GM19099 (cell line): Measurements from ENCODE around the gene PEX7.

Experiments used
- POLR2A ChIP-seq: IDR thresholded peaks from 3 replicates; pipeline ENCODE4 v1.6.1; 2011; ENCODE audit warnings: low read depth; ENCODE audit not compliant: insufficient read length; ENCODE audit errors: extremely low read depth

PEX7 gene

GRCh38 chr6:136920671-136921380, 98.4 kb downstream of the PEX7 start:
- no peak for TF ChIP-seq POLR2A

DNA sequence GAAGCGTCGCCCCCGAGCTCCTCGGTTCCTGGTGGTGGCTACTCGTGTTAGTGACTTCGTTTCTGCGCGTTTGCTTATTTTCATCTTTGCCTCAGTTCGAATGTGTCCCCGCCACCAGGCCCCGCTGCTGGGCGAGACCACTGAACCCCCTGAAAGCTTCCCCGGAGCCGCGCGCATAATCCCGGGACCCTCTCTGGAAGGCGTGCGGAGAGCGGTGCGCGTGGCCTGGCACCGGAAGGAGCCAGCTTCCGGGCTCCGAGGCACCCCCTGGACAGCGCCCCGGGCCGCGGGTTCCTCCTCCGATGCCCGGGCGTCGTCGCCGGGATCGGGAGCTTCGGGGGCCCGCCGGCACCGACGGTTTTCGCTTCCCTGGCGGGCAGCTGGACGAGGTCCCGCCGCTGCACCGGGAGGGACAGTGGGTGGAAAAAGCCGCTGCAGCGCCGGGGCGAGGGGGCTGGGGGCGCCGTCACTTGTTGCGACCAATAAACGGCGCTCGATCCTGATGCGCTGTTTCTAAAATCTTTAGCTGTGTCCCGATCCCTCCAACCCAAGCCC, 99.1 kb downstream of the PEX7 start:
- no peak for TF ChIP-seq POLR2A

GRCh38 chr6:136921936-136922684, 99.7 kb downstream of the PEX7 start, which contains the start of gene SLC35D3:
Gene SLC35D3, plus strand, starts transcription at chr6:136922301. Its CDS starts 128 bp downstream, at chr6:136922429.
- TF ChIP-seq POLR2A: no peak

DNA sequence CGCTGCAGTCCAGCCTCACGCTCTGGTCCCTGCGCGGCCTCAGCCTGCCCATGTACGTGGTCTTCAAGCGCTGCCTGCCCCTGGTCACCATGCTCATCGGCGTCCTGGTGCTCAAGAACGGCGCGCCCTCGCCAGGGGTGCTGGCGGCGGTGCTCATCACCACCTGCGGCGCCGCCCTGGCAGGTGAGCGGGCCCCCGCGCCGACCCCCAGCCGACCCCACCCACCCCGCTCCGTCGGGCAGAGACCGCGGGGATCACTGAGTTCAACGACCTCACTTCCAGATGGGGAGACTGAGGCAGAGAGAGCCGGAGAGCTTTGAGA, 100.3 kb downstream of the PEX7 start:
- no peak for TF ChIP-seq POLR2A

GRCh38 chr6:136923116-136923953, 100.9 kb downstream of the PEX7 start:
- no peak for TF ChIP-seq POLR2A

GRCh38 chr6:136923954-136924673, 101.7 kb downstream of the PEX7 start:
- no peak for TF ChIP-seq POLR2A

- no peak for TF ChIP-seq POLR2A
These were observed 104.0 kb downstream of the PEX7 start for GRCh38 chr6:136926383-136926782.

GRCh38 chr6:136927292-136927691, 104.9 kb downstream of the PEX7 start:
- TF ChIP-seq POLR2A: no peak

GRCh38 chr6:136930528-136930927, 108.1 kb downstream of the PEX7 start:
- TF ChIP-seq POLR2A: no peak

- TF ChIP-seq POLR2A: no peak
These were observed 110.2 kb downstream of the PEX7 start for GRCh38 chr6:136932599-136932998.

- no peak for TF ChIP-seq POLR2A
These were observed 122.7 kb downstream of the PEX7 start for GRCh38 chr6:136945072-136945471.

- TF ChIP-seq POLR2A: no peak
These were observed 123.3 kb downstream of the PEX7 start for GRCh38 chr6:136945711-136946121.

DNA sequence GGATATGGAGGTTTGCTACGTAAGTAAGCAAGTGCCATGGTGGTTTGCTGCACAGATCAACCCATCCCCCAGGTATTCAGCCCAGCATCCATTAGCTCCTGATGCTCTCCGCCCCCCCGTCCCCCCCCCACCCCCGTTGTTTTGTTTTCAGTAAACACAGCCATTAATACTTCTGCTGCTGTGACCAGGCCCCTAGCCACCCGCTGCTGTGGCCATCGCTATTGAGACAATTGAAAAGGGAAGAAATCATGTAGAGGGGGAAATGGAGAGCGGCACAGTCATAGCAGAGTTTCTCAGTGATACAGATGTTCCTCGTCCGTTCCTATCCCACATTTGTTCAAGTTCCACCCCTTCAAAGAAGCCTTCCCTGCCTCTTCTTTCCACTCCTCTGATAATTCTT, 124.6 kb downstream of the PEX7 start:
- TF ChIP-seq POLR2A: no peak

DNA sequence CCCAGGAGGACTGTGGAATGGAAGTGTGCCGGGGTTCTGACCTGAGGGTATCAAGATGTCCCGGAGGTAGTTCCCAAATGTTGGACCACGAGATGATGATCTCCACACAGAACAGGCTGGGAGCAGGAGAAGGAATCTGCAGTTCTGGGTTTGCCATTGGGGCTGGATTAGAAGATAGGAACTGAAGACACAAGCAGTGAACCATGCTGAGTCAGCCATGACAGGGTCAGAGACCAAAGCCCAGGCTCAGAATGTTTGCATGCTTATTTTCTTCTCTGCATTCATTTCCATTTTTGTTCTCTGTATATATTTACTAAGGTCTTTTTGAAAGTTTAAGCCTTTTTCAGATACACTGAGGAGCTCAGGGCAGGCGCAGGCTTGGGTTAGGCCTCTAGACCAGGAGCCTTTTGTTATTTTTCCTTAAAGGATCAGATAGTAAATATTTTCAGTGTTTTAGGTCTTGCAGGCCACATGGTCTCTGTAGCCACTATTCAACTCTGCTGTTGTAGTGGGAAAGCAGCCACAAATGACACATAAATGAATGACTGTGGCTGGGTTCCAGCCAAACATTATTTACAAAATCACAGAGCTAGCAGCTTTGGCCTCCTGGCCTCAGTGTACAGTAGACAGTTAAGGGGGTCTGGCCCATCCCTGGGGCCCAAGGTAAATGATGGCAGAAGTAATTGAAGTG, 128.2 kb downstream of the PEX7 start:
- TF ChIP-seq POLR2A: no peak

GRCh38 chr6:136952714-136953260, 130.4 kb downstream of the PEX7 start:
- no peak for TF ChIP-seq POLR2A
